H1 (cell line): Measurements from ENCODE around the gene F10. TPM values are rescaled to one million over a fixed set of nuclear protein-coding genes. Genes with fewer than 3 reads are reported as not detected.
"Not testable (repeated sequence)": the region's sequence is repeated elsewhere in the genome, so short reads cannot be mapped to it uniquely, and the experiment has no call there.

Experiments used
- CTCF ChIA-PET: fragments of 300-600 bp; sonication (Branson Sonifier 250); formaldehyde crosslinking; loops from one replicate; lab custom pipeline; 2021; ENCODE audit not compliant: partially characterized antibody; lab: Charles Lee
- POLR2A ChIA-PET: fragments of 300-600 bp; sonication (Branson Sonifier 250); formaldehyde crosslinking; loops from one replicate; lab custom pipeline; 2021; ENCODE audit warnings: inconsistent platforms; ENCODE audit not compliant: partially characterized antibody; lab: Charles Lee
- DNase-seq, 2 experiments: peaks; one replicate each; pipeline versions ENCODE4 v3.0.0 to v3.0.0-alpha.2; 2010 to 2022; ENCODE audit warnings: low spot score in 2 of 2, low read depth in 1 of 2, mixed read lengths in 1 of 2
- FAIRE-seq: peaks from 2 replicates; lab custom pipeline; 2011; peaks lifted over from hg19 to GRCh38; lab: Jason Lieb, UNC
- H2AFZ ChIP-seq: 2 replicates; pipeline ENCODE4 v1.8.1; 2012; ENCODE audit warnings: low read length, inconsistent platforms
- H2AK5ac ChIP-seq: 2 replicates; pipeline ENCODE4 v1.6.1; 2013; ENCODE audit warnings: low read depth, low read length
- H2BK120ac ChIP-seq: replicated peaks from 2 replicates; pipeline ENCODE3; 2013; ENCODE audit warnings: low read depth, low read length, inconsistent platforms
- H2BK12ac ChIP-seq: 2 replicates; pipeline ENCODE4 v1.6.1; 2013; ENCODE audit warnings: low read depth, low read length
- H2BK15ac ChIP-seq: 2 replicates; pipeline ENCODE4 v1.6.1; 2013; ENCODE audit warnings: low read length
- H2BK20ac ChIP-seq: 2 replicates; pipeline ENCODE4 v1.6.1; 2013; ENCODE audit warnings: low read length
- H2BK5ac ChIP-seq: 2 replicates; pipeline ENCODE4 v1.6.1; 2013; ENCODE audit warnings: low read depth, low read length
- H3K14ac ChIP-seq: 2 replicates; pipeline ENCODE4 v1.6.1; 2013; ENCODE audit warnings: inconsistent platforms; ENCODE audit not compliant: insufficient read length
- H3K18ac ChIP-seq: 2 replicates; pipeline ENCODE4 v1.6.1; 2013; ENCODE audit warnings: low read length; ENCODE audit errors: extremely low read depth
- H3K23ac ChIP-seq: 2 replicates; pipeline ENCODE4 v1.6.1; 2013; ENCODE audit warnings: inconsistent platforms; ENCODE audit not compliant: insufficient read length
- H3K23me2 ChIP-seq: 2 replicates; pipeline ENCODE4 v1.6.1; 2013; ENCODE audit warnings: low read depth, low read length
- H3K27ac ChIP-seq: 2 replicates; pipeline ENCODE4 v1.6.1; 2011; ENCODE audit warnings: low read depth, low read length, inconsistent platforms
- H3K27me3 ChIP-seq, 4 experiments: replicated peaks in 1 of 4; 1 replicate in 1 of 4; 2 replicates in 3 of 4; pipeline versions ENCODE4 v1.6.1 to v1.8.1; 2011 to 2013; ENCODE audit warnings: low read length in 3 of 4, mild to moderate bottlenecking in 3 of 4, inconsistent platforms in 2 of 4, mixed read lengths in 2 of 4, moderate library complexity in 1 of 4; ENCODE audit not compliant: control insufficient read depth in 3 of 4, insufficient read depth in 3 of 4; ENCODE audit errors: extremely low read depth in 1 of 4
- H3K36me3 ChIP-seq, 4 experiments: 2 replicates each; pipeline versions ENCODE4 v1.6.1 to v1.8.1; 2011 to 2013; ENCODE audit warnings: mild to moderate bottlenecking in 4 of 4, low read length in 3 of 4, moderate library complexity in 2 of 4, control low read depth in 1 of 4, inconsistent platforms in 1 of 4; ENCODE audit not compliant: insufficient read depth in 4 of 4, control insufficient read depth in 2 of 4
- H3K4ac ChIP-seq: replicated peaks from 2 replicates; pipeline ENCODE3; 2013; ENCODE audit warnings: low read length, low read depth, mixed read lengths, inconsistent platforms; ENCODE audit not compliant: insufficient read length
- H3K4me1 ChIP-seq, 4 experiments: replicated peaks in 1 of 4; 1 replicate in 1 of 4; 2 replicates in 3 of 4; pipeline versions ENCODE4 v1.6.1 to v1.8.1; 2011 to 2013; ENCODE audit warnings: low read length in 3 of 4, inconsistent platforms in 2 of 4, mixed read lengths in 1 of 4; ENCODE audit not compliant: insufficient read depth in 4 of 4, control insufficient read depth in 3 of 4
- H3K4me2 ChIP-seq, 2 experiments: 2 replicates each; pipeline versions ENCODE4 v1.6.1 to v1.8.1; 2011 to 2013; ENCODE audit warnings: low read depth in 2 of 2, low read length in 2 of 2, control low read depth in 1 of 2, inconsistent platforms in 1 of 2, mild to moderate bottlenecking in 1 of 2; ENCODE audit not compliant: insufficient read depth in 1 of 2
- H3K4me3 ChIP-seq, 4 experiments: fragments of 200-600, 300-600 bp in 1 of 4; sonication (generic), shearing (Covaris generic), sonication (Bioruptor Twin) in 1 of 4; 2 replicates each; pipeline versions ENCODE4 v1.5.1 to v1.8.1; 2011 to 2016; ENCODE audit warnings: low read length in 4 of 4, low read depth in 3 of 4, control low read depth in 2 of 4, inconsistent platforms in 2 of 4, mild to moderate bottlenecking in 2 of 4, mixed read lengths in 1 of 4, moderate library complexity in 1 of 4; ENCODE audit not compliant: insufficient read depth in 2 of 4; ENCODE audit errors: extremely low read depth in 1 of 4
- H3K56ac ChIP-seq: replicated peaks from 2 replicates; pipeline ENCODE3; 2013; ENCODE audit warnings: low read depth, mild to moderate bottlenecking, mixed read lengths, low read length, inconsistent platforms; ENCODE audit not compliant: insufficient read length
- H3K79me1 ChIP-seq: 2 replicates; pipeline ENCODE4 v1.6.1; 2013; ENCODE audit warnings: low read depth, low read length, control low read depth
- H3K79me2 ChIP-seq, 2 experiments: 2 replicates each; pipeline versions ENCODE4 v1.6.1 to v1.8.1; 2012 to 2013; ENCODE audit warnings: low read length in 2 of 2, mild to moderate bottlenecking in 2 of 2, inconsistent platforms in 1 of 2; ENCODE audit not compliant: insufficient read depth in 2 of 2, control insufficient read depth in 1 of 2
- H3K9ac ChIP-seq, 4 experiments: replicated peaks in 1 of 4; 1 replicate in 1 of 4; 2 replicates in 3 of 4; pipeline versions ENCODE4 v1.6.1 to v1.8.1; 2011 to 2013; ENCODE audit warnings: low read depth in 3 of 4, low read length in 3 of 4, control low read depth in 2 of 4, mild to moderate bottlenecking in 2 of 4, moderate library complexity in 2 of 4, inconsistent platforms in 1 of 4; ENCODE audit errors: extremely low read depth in 1 of 4
- H3K9me3 ChIP-seq, 2 experiments: 2 replicates each; pipeline versions ENCODE4 v1.6.1 to v1.8.1; 2012 to 2013; ENCODE audit warnings: mild to moderate bottlenecking in 2 of 2, moderate library complexity in 2 of 2, control low read depth in 1 of 2, inconsistent platforms in 1 of 2, low read depth in 1 of 2, low read length in 1 of 2, mixed read lengths in 1 of 2; ENCODE audit not compliant: insufficient read depth in 2 of 2
- H4K20me1 ChIP-seq, 2 experiments: replicated peaks in 1 of 2; 2 replicates each; pipeline versions ENCODE3 to v1.8.1; 2011 to 2013; ENCODE audit warnings: inconsistent platforms in 2 of 2, low read length in 2 of 2, mild to moderate bottlenecking in 1 of 2; ENCODE audit not compliant: insufficient read depth in 2 of 2, control insufficient read depth in 1 of 2
- H4K5ac ChIP-seq: 2 replicates; pipeline ENCODE4 v1.6.1; 2013; ENCODE audit warnings: low read length, low read depth, mixed read lengths, inconsistent platforms; ENCODE audit not compliant: insufficient read length
- H4K8ac ChIP-seq: 2 replicates; pipeline ENCODE4 v1.8.0; 2013; ENCODE audit warnings: mild to moderate bottlenecking, moderate library complexity, low read length, inconsistent platforms; ENCODE audit not compliant: insufficient read depth; ENCODE audit errors: extremely low read depth
- H4K91ac ChIP-seq: replicated peaks from 2 replicates; pipeline ENCODE3; 2013; ENCODE audit warnings: low read length, mixed read lengths, inconsistent platforms; ENCODE audit not compliant: insufficient read length
- WGBS, 2 experiments: shearing (Covaris generic) in 1 of 2; methylation state at CpG; one replicate each; pipeline versions ENCODE4 v1.1.6 to v1.1.7; 2013 to 2015; ENCODE audit warnings: low lambda C conversion rate in 2 of 2, mixed read lengths in 2 of 2, inconsistent platforms in 1 of 2, low coverage in 1 of 2, missing lambda C conversion rate in 1 of 2; ENCODE audit not compliant: insufficient replicate concordance in 2 of 2, insufficient coverage in 1 of 2, insufficient read length in 1 of 2; ENCODE audit errors: extremely low coverage in 1 of 2, missing lambda C conversion rate in 1 of 2; 5-methylcytosine and 5-hydroxymethylcytosine counted together
- polyA plus RNA-seq, 7 experiments: library from polyadenylated mRNA; depleted of rRNA in 3 of 7; stranded (reverse) in 5 of 7; unstranded in 2 of 7; fragments of >200 nt in 5 of 7; fragments of 200-250 nt in 2 of 7; gene quantifications; 1 replicate in 5 of 7; 2 replicates in 1 of 7; 4 replicates in 1 of 7; pipeline versions ENCODE4 v1.2.1 to v1.2.3, GENCODE V29; 2011 to 2013; ENCODE audit warnings: missing spikeins in 2 of 7, mixed read lengths in 2 of 7
- total RNA-seq: library from RNA; stranded (reverse); fragmentation: NEBNext Ultra II Directional; extraction: Animal tissue kit (Norgen Biotek cat#: 25700); gene quantifications from 2 replicates; pipeline ENCODE4 v1.2.1, GENCODE V29; 2021

F10 gene
- total and polyA plus RNA-seq, 2 of the 8 experiments (the other 6 are each of a cell fraction or from before 2014, with no cell fraction given): 2.0 to 4.2 TPM

DNA sequence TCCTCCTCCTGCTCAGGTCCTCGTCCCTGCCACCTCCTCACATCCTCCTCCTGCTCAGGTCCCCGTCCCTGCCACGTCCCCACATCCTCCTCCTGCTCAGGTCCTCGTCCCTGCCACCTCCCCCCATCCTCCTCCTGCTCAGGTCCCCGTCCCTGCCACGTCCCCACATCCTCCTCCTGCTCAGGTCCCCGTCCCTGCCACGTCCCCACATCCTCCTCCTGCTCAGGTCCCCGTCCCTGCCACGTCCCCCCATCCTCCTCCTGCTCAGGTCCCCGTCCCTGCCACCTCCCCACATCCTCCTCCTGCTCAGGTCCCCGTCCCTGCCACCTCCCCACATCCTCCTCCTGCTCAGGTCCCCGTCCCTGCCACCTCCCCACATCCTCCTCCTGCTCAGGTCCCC lies 39.4 kb downstream of the F10 start:
- H3K23me2 ChIP-seq, H3K4ac ChIP-seq, H2BK12ac ChIP-seq, H4K91ac ChIP-seq, H3K56ac ChIP-seq, H2AFZ ChIP-seq, H3K27ac ChIP-seq, H3K27me3 ChIP-seq, H3K9me3 ChIP-seq, H3K14ac ChIP-seq, FAIRE-seq, H2AK5ac ChIP-seq, H3K36me3 ChIP-seq, H4K5ac ChIP-seq, H4K20me1 ChIP-seq, H2BK120ac ChIP-seq, H2BK20ac ChIP-seq, H3K4me3 ChIP-seq, H4K8ac ChIP-seq, DNase-seq, H3K79me1 ChIP-seq, H3K23ac ChIP-seq, H2BK15ac ChIP-seq, CTCF ChIA-PET, H3K79me2 ChIP-seq, H3K9ac ChIP-seq, H3K18ac ChIP-seq, H3K4me2 ChIP-seq, H2BK5ac ChIP-seq: not testable (repeated sequence)
- 80% methylated on average over 1 of the region's 13 CpGs; no CpG with 5 or more reads in 1 of the 2 experiments for WGBS, 2 experiments
- peaks cover 0 to 22% (median 14%) of the 10 kb centered on the region in 4 experiments; a peak in 6 of 7 replicates for H3K4me1 ChIP-seq
- POLR2A ChIA-PET: interaction anchor here (0.6 to 1.2 kb wide), 3 partner anchors 13 to 612 kb away, joined by 3 to 7 read pairs (median 5); no protein-coding TSS in a partner anchor
